ENCODE results near the gene ELMOD1.

ELMOD1 gene

GRCh38 chr11:107702109-107702660 lies 111.2 kb downstream of the ELMOD1 start:
- TF ChIP-seq POLR2A (IDR thresholded peaks at IDR 0.05; ENCODE audit: low read depth, low read length) (no peak), POLR2AphosphoS5 (IDR thresholded peaks at IDR 0.05; ENCODE audit: low read depth, low read length) (no peak), TAF1 (IDR thresholded peaks at IDR 0.05; ENCODE audit: borderline replicate concordance, low read depth, low read length) (no peak)
- FAIRE-seq (no peak), DNase-seq (ENCODE audit: insufficient read length) (no peak)

- TF ChIP-seq POLR2A (IDR thresholded peaks at IDR 0.05; ENCODE audit: low read depth, low read length) (no peak), POLR2AphosphoS5 (IDR thresholded peaks at IDR 0.05; ENCODE audit: low read depth, low read length) (no peak), TAF1 (IDR thresholded peaks at IDR 0.05; ENCODE audit: borderline replicate concordance, low read depth, low read length) (no peak)
- DNase-seq (ENCODE audit: insufficient read length): no peak
Measured at GRCh38 chr11:107702723-107703122, 111.8 kb downstream of the ELMOD1 start.

GRCh38 chr11:107704451-107704850 lies 113.5 kb downstream of the ELMOD1 start:
- TF ChIP-seq POLR2A (IDR thresholded peaks at IDR 0.05; ENCODE audit: low read depth, low read length): no peak
- no peak for TF ChIP-seq TAF1 (IDR thresholded peaks at IDR 0.05; ENCODE audit: borderline replicate concordance, low read depth, low read length)
- TF ChIP-seq POLR2AphosphoS5 (IDR thresholded peaks at IDR 0.05; ENCODE audit: low read depth, low read length): no peak
- peak; percentile 14 for FAIRE-seq
- no peak for DNase-seq (ENCODE audit: insufficient read length)

More at GRCh38 chr11:107702723-107703122, 111.8 kb downstream of the ELMOD1 start:
- FAIRE-seq: no peak

GRCh38 chr11:107705027-107705426 lies 114.1 kb downstream of the ELMOD1 start:
- peak; percentile 63 for FAIRE-seq
- TF ChIP-seq POLR2A (IDR thresholded peaks at IDR 0.05; ENCODE audit: low read depth, low read length) (no peak), POLR2AphosphoS5 (IDR thresholded peaks at IDR 0.05; ENCODE audit: low read depth, low read length) (no peak), TAF1 (IDR thresholded peaks at IDR 0.05; ENCODE audit: borderline replicate concordance, low read depth, low read length) (no peak)
- DNase-seq (ENCODE audit: insufficient read length): no peak

GRCh38 chr11:107706531-107706930 lies 115.6 kb downstream of the ELMOD1 start:
- FAIRE-seq (no peak), DNase-seq (ENCODE audit: insufficient read length) (no peak)
- no peak for TF ChIP-seq POLR2AphosphoS5 (IDR thresholded peaks at IDR 0.05; ENCODE audit: low read depth, low read length)
- TF ChIP-seq POLR2A (IDR thresholded peaks at IDR 0.05; ENCODE audit: low read depth, low read length): no peak
- TF ChIP-seq TAF1 (IDR thresholded peaks at IDR 0.05; ENCODE audit: borderline replicate concordance, low read depth, low read length): no peak

- DNase-seq (ENCODE audit: insufficient read length) (no peak), FAIRE-seq (no peak)
Measured at GRCh38 chr11:107707215-107707671, 116.3 kb downstream of the ELMOD1 start.

GRCh38 chr11:107707807-107708206 lies 116.9 kb downstream of the ELMOD1 start:
- TF ChIP-seq POLR2A (IDR thresholded peaks at IDR 0.05; ENCODE audit: low read depth, low read length): no peak
- TF ChIP-seq TAF1 (IDR thresholded peaks at IDR 0.05; ENCODE audit: borderline replicate concordance, low read depth, low read length): no peak
- no peak for TF ChIP-seq POLR2AphosphoS5 (IDR thresholded peaks at IDR 0.05; ENCODE audit: low read depth, low read length)
- FAIRE-seq (no peak), DNase-seq (ENCODE audit: insufficient read length) (no peak)

More at GRCh38 chr11:107707215-107707671, 116.3 kb downstream of the ELMOD1 start:
- TF ChIP-seq POLR2AphosphoS5 (IDR thresholded peaks at IDR 0.05; ENCODE audit: low read depth, low read length) (no peak), TAF1 (IDR thresholded peaks at IDR 0.05; ENCODE audit: borderline replicate concordance, low read depth, low read length) (no peak), POLR2A (IDR thresholded peaks at IDR 0.05; ENCODE audit: low read depth, low read length) (no peak)

GRCh38 chr11:107708792-107709191 lies 117.8 kb downstream of the ELMOD1 start:
- TF ChIP-seq TAF1 (IDR thresholded peaks at IDR 0.05; ENCODE audit: borderline replicate concordance, low read depth, low read length): no peak
- no peak for DNase-seq (ENCODE audit: insufficient read length)
- FAIRE-seq: no peak

GRCh38 chr11:107710301-107710700 lies 119.4 kb downstream of the ELMOD1 start:
- no peak for TF ChIP-seq TAF1 (IDR thresholded peaks at IDR 0.05; ENCODE audit: borderline replicate concordance, low read depth, low read length)
- TF ChIP-seq POLR2AphosphoS5 (IDR thresholded peaks at IDR 0.05; ENCODE audit: low read depth, low read length): no peak
- TF ChIP-seq POLR2A (IDR thresholded peaks at IDR 0.05; ENCODE audit: low read depth, low read length): no peak
- no peak for FAIRE-seq
- DNase-seq (ENCODE audit: insufficient read length): no peak

GRCh38 chr11:107711861-107712755 lies 121.2 kb downstream of the ELMOD1 start, which contains the start of gene SLN:
Gene SLN, minus strand, starts transcription at chr11:107712056.
- DNase-seq (ENCODE audit: insufficient read length) (no peak), FAIRE-seq (no peak)
- TF ChIP-seq POLR2A (IDR thresholded peaks at IDR 0.05; ENCODE audit: low read depth, low read length) (no peak), TAF1 (IDR thresholded peaks at IDR 0.05; ENCODE audit: borderline replicate concordance, low read depth, low read length) (no peak), POLR2AphosphoS5 (IDR thresholded peaks at IDR 0.05; ENCODE audit: low read depth, low read length) (no peak)

GRCh38 chr11:107713009-107713408 lies 122.1 kb downstream of the ELMOD1 start:
- no peak for FAIRE-seq
- DNase-seq (ENCODE audit: insufficient read length): no peak
- TF ChIP-seq TAF1 (IDR thresholded peaks at IDR 0.05; ENCODE audit: borderline replicate concordance, low read depth, low read length) (no peak), POLR2A (IDR thresholded peaks at IDR 0.05; ENCODE audit: low read depth, low read length) (no peak)
